Measurements from ENCODE around the gene NCKAP1. TPM values are rescaled to one million over a fixed set of nuclear protein-coding genes. Genes with fewer than 3 reads are reported as not detected.
A peak's percentile ranks its signal among the peaks of the same experiment; 100 is the strongest.

NCKAP1 gene
- total RNA-seq, 1 experiment from 2014 or later, result 76.2 TPM

DNA sequence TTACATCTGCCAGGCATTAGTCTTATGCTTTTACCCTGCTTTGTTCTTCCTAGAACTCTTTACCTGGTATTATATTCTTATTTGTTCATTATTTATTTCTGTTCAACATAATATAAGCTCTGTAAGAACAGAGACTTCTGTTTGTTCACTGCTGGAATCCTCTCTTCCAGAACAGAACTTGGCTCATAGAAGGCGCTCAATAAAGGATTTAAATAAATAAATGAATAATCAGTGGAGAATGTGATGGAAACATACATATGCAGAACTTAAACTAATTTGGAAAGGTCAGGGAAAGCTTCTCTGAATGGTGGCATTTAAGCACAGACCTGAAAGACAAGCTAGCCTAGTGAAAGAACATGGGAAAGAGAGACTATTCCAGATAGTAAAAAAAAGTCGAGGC lies 24.3 kb downstream of the NCKAP1 start:
- H3K79me2 ChIP-seq (ENCODE audit: low read length), result peaks cover 96% of the 10 kb centered on the region
- H3K4me3 ChIP-seq (ENCODE audit: low read length), result no peak overlapping the region
- peak; percentile 88 for ATAC-seq
- no peaks in the 10 kb centered on the region for H3K27me3 ChIP-seq (ENCODE audit: low read length)
- DNase-seq, result peak; percentile 14
- peaks cover 6% of the 10 kb centered on the region; the same call in 1 of the 2 replicates for H3K36me3 ChIP-seq (ENCODE audit: low read depth, low read length)
- POLR2A ChIA-PET (ENCODE audit: unreplicated experiment), result no interaction called here
- H3K9me2 ChIP-seq (replicated peaks; ENCODE audit: low read length), result no peaks in the 10 kb centered on the region
- no peaks in the 10 kb centered on the region for H3K9me3 ChIP-seq (ENCODE audit: low read length)
- H3K4me2 ChIP-seq (ENCODE audit: low read length), result no peak overlapping the region
- BruUV-seq (replicated peaks), result no TSS peak
- peaks cover 19% of the 10 kb centered on the region; the same call in 1 of the 2 replicates for H4K20me1 ChIP-seq (ENCODE audit: low read length)
- TF ChIP-seq EZH2phosphoT487 (IDR thresholded peaks at IDR 0.05; ENCODE audit: borderline replicate concordance, low read length), result no peak
- no peak for TF ChIP-seq EZH2 (IDR thresholded peaks at IDR 0.05; ENCODE audit: low read length, unreplicated experiment)
- TF ChIP-seq, protein P1, sequence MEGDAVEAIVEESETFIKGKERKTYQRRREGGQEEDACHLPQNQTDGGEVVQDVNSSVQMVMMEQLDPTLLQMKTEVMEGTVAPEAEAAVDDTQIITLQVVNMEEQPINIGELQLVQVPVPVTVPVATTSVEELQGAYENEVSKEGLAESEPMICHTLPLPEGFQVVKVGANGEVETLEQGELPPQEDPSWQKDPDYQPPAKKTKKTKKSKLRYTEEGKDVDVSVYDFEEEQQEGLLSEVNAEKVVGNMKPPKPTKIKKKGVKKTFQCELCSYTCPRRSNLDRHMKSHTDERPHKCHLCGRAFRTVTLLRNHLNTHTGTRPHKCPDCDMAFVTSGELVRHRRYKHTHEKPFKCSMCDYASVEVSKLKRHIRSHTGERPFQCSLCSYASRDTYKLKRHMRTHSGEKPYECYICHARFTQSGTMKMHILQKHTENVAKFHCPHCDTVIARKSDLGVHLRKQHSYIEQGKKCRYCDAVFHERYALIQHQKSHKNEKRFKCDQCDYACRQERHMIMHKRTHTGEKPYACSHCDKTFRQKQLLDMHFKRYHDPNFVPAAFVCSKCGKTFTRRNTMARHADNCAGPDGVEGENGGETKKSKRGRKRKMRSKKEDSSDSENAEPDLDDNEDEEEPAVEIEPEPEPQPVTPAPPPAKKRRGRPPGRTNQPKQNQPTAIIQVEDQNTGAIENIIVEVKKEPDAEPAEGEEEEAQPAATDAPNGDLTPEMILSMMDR (conservative IDR thresholded peaks at IDR 0.05; ENCODE audit: low read depth, low read length), result no peak
- no peaks in the 10 kb centered on the region for H3F3A ChIP-seq (ENCODE audit: low read length, unreplicated experiment)
- H2AFZ ChIP-seq (ENCODE audit: low read length), result no peak overlapping the region
- CTCF ChIA-PET, result no interaction called here
- intact Hi-C loops (cut with micrococcal nuclease), result loop anchor here (2.0 kb wide), 1 partner anchor 23 kb away; no protein-coding TSS in a partner anchor
- no peak overlapping the region for H3K9ac ChIP-seq (ENCODE audit: low read length)
- peaks cover 8% of the 10 kb centered on the region; the same call in 1 of the 2 replicates for H3K4me1 ChIP-seq (ENCODE audit: insufficient read depth, low read length)
- 0 out of 2 replicates have a peak overlapping the region, but pooled peaks have one; percentile 1 for H3K27ac ChIP-seq (ENCODE audit: low read length)

DNA sequence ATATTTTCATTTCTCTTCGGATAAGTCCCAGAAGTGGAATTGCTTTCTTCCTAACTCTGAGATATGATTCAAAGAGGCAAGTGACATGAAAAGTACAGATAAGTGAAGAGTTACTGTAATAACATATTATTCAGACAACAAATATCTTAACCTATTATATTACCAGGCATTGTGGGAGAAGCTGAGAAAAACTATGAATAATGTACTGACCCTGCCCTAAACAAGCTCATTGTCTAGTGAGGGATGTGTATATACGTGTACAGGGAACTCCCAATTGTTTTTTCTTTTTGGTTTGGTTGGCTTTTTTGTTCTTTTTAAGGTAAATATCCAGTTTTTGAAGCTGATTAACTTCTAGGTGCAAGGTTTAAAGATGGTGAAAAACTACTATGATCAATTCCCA lies 26.5 kb downstream of the NCKAP1 start:
- H3K4me2 ChIP-seq (ENCODE audit: low read length), result no peak overlapping the region
- CTCF ChIA-PET, result no interaction called here
- peaks cover 19% of the 10 kb centered on the region; the same call in 1 of the 2 replicates for H4K20me1 ChIP-seq (ENCODE audit: low read length)
- no peak overlapping the region for H2AFZ ChIP-seq (ENCODE audit: low read length)
- H3K4me3 ChIP-seq (ENCODE audit: low read length), result no peak overlapping the region
- no peaks in the 10 kb centered on the region for H3K27me3 ChIP-seq (ENCODE audit: low read length)
- ATAC-seq, result no peak
- H3K79me2 ChIP-seq (ENCODE audit: low read length), result peaks cover 97% of the 10 kb centered on the region
- BruUV-seq (replicated peaks), result no TSS peak
- TF ChIP-seq EZH2phosphoT487 (IDR thresholded peaks at IDR 0.05; ENCODE audit: borderline replicate concordance, low read length), result no peak
- H3K36me3 ChIP-seq (ENCODE audit: low read depth, low read length), result no peaks in the 10 kb centered on the region
- H3K27ac ChIP-seq (ENCODE audit: low read length), result no peak overlapping the region
- H3K4me1 ChIP-seq (ENCODE audit: insufficient read depth, low read length), result peaks cover 8% of the 10 kb centered on the region; the same call in 1 of the 2 replicates
- H3K9me2 ChIP-seq (replicated peaks; ENCODE audit: low read length), result no peaks in the 10 kb centered on the region
- no peaks in the 10 kb centered on the region for H3K9me3 ChIP-seq (ENCODE audit: low read length)
- POLR2A ChIA-PET (ENCODE audit: unreplicated experiment), result no interaction called here
- intact Hi-C loops (cut with micrococcal nuclease), result no loop called here
- no peak for DNase-seq
- H3F3A ChIP-seq (ENCODE audit: low read length, unreplicated experiment), result no peaks in the 10 kb centered on the region
- no peak overlapping the region for H3K9ac ChIP-seq (ENCODE audit: low read length)

DNA sequence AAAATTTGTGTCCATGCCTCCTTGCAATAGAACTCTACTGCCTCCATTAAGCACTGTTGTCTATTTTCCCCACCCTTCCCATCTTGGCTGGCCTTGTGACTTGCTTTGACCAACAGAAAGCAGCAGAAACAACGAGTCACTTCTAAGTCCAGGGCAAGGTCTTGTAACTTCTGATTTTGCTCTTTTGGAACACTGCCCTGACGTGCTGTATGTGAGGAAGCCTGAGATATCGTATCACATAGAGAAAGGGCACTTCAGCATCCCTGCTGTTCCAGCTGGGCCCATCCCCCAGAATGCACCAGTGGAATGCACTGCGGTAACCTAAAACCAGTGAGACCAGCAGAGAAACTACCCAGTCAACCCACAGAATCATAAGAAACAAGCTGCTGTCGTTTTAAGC lies 28.1 kb downstream of the NCKAP1 start:
- no peaks in the 10 kb centered on the region for H3K9me2 ChIP-seq (replicated peaks; ENCODE audit: low read length)
- peaks cover 8% of the 10 kb centered on the region; the same call in 1 of the 2 replicates for H3K4me1 ChIP-seq (ENCODE audit: insufficient read depth, low read length)
- H3K9me3 ChIP-seq (ENCODE audit: low read length), result no peaks in the 10 kb centered on the region
- H3K36me3 ChIP-seq (ENCODE audit: low read depth, low read length), result no peaks in the 10 kb centered on the region
- DNase-seq (peak; percentile 10), ATAC-seq (no peak)
- no peak overlapping the region for H3K27ac ChIP-seq (ENCODE audit: low read length)
- peaks cover 28% of the 10 kb centered on the region for H4K20me1 ChIP-seq (ENCODE audit: low read length)
- no TSS peak for BruUV-seq (replicated peaks)
- POLR2A ChIA-PET (ENCODE audit: unreplicated experiment), result no interaction called here
- H3K4me2 ChIP-seq (ENCODE audit: low read length), result no peak overlapping the region
- H3K79me2 ChIP-seq (ENCODE audit: low read length), result peaks cover 97% of the 10 kb centered on the region
- no peaks in the 10 kb centered on the region for H3F3A ChIP-seq (ENCODE audit: low read length, unreplicated experiment)
- no peak for TF ChIP-seq EZH2 (IDR thresholded peaks at IDR 0.05; ENCODE audit: low read length, unreplicated experiment)
- TF ChIP-seq, protein P1 (conservative IDR thresholded peaks at IDR 0.05; ENCODE audit: low read depth, low read length), result no peak
- TF ChIP-seq EZH2phosphoT487 (IDR thresholded peaks at IDR 0.05; ENCODE audit: borderline replicate concordance, low read length), result no peak
- no peak overlapping the region for H3K4me3 ChIP-seq (ENCODE audit: low read length)
- intact Hi-C loops (cut with micrococcal nuclease), result no loop called here
- no peaks in the 10 kb centered on the region for H3K27me3 ChIP-seq (ENCODE audit: low read length)
- H2AFZ ChIP-seq (ENCODE audit: low read length), result no peak overlapping the region
- CTCF ChIA-PET, result no interaction called here
- H3K9ac ChIP-seq (ENCODE audit: low read length), result no peak overlapping the region
